ENCODE data around the gene TMEM119.
"Not testable (repeated sequence)": the region's sequence is repeated elsewhere in the genome, so short reads cannot be mapped to it uniquely, and the experiment has no call there.

TMEM119 gene

GRCh38 chr12:108635997-108636808, 38.3 kb upstream of the TMEM119 start:
- intact Hi-C loops (cut with DNase I) = no loop called here
- DNase-seq = peak in 2 of 42 donors; percentile 1 to 8

GRCh38 chr12:108635201-108635996, 37.5 kb upstream of the TMEM119 start:
- peak in 3 of 42 donors; percentile 10 to 35 (median 34) for DNase-seq
- intact Hi-C loops (cut with DNase I) = no loop called here

DNA sequence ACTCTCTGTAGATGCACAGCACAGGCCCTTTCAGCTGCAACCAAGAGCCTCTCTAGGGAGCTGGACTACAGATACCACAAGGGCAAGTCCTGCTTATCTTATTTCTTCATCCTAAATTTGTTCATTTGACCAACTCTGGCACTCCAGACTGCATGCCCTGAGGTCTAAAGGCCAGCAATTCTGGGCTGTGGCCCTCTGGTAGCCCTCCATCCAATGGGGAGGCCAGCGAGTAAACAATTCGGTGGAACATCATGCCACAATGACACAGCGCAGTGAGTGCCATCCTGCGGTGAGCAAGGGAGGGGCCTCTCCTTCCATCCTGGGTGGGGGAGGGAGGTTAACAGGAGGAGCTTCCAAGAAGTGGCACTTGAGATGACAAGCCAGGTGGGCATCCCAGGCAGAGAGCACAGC, 36.5 kb upstream of the TMEM119 start:
- intact Hi-C loops (cut with DNase I) = no loop called here
- peak in 4 of 42 donors; percentile 17 to 46 (median 34) for DNase-seq

DNA sequence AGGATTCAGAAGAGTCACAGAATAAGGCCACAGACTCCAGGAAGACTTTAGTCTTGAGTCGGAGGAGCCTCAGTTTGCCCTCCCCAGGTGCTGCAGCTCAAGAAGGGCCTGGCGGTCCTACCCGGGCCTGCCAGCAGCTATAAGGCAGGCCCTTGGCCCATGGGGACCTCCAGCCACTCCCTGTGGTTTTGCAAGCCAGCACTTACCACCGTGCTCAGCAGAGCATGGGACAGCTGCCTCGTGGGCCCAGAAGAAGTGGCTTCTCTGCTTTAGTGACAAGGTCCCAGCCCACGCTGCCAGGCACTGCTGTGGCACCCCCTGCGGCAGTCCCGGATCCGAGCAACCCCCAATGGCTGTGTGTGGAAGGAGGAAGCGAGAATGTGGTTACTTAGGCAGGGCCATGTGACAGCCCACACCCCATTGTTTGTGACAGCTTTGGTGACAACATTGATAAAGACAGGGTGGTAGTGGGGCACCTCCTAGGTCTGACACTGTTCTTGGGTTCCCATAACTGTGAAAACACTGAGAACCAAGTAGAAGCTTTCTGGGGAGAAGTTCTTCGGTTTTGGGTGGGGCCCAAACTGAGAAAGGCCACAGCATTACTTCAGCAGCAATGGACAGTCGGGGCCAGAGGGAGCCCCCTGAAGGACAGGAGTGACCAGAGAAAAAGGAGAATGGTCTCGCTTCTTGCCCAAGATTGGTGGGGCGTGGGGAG, 35.8 kb upstream of the TMEM119 start, which contains the start of gene SELPLG:
Gene SELPLG, minus strand, starts transcription at position 361 of the 715 bp plus-strand sequence. CDS start 9,587 bp downstream, outside the sequence.
- intact Hi-C loops (cut with DNase I) = no loop called here
- DNase-seq = peak in 36 of 42 donors; percentile 27 to 78 (median 58)

DNA sequence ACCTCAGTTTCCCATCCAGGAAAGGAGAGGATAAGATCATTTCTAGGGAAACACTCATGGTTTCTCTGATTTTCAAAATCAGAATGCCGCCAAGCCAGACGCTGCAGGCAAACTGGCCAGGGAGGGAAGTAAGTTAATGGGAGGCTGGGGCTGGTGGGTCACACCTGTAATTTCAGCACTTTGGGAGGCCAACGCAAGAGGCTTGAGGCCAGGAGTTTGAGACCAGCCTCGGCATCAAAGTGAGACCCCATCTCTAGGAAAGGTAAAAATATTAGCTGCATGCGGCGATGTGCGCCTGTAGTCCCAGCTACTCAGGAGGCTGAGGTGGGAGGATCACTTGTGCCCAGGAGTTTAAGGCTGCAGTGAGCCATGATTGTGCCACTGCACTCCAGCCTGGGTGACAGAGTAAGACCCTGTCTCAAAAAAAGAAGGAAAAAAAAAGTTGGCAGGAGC, 35.2 kb upstream of the TMEM119 start:
- no peak for DNase-seq
- intact Hi-C loops (cut with DNase I) = no loop called here

- intact Hi-C loops (cut with DNase I) = not testable (repeated sequence)
Measured at GRCh38 chr12:108631261-108631660, 33.4 kb upstream of the TMEM119 start.

DNA sequence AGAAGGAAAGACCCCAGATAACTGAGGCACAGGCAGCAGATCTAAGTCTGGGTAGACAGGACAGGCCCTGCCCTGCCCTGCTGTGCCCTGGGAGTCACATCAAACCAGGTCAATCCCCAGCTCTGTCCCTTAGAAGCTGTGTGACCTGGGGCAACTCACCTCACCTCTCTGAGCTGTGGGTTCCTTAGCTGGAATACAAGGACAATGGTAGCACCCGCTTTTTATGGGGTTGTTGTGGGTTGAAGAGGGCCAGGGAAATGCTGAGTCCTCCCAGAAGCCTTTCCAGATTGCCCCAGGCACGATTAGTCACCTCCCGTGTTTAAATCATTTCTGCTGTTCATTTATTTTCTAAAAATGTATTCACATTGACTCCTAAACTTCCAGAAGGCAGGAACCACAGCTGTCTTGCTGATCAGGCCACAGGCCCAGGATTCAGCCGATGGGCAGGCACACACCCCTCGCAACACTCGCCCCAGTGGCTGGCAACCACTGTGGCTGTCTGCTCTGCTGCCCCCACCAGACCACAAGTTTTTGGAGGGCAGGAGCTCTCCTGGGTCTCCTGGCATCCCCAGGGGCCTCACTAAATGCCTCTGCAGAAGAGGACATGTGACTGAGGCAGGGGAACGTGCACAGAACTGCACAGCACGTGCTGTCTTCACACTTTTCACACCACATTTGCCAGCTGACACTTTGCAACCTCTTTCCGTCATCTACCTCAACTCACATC, 32.8 kb upstream of the TMEM119 start:
- DNase-seq = peak in 1 of 42 donors; percentile 21
- intact Hi-C loops (cut with DNase I) = no loop called here

More at GRCh38 chr12:108631261-108631660, 33.4 kb upstream of the TMEM119 start:
- not testable (repeated sequence) for DNase-seq

GRCh38 chr12:108629824-108630476, 32.1 kb upstream of the TMEM119 start:
- intact Hi-C loops (cut with DNase I) = no loop called here
- peak in 1 of 42 donors; percentile 24 for DNase-seq

DNA sequence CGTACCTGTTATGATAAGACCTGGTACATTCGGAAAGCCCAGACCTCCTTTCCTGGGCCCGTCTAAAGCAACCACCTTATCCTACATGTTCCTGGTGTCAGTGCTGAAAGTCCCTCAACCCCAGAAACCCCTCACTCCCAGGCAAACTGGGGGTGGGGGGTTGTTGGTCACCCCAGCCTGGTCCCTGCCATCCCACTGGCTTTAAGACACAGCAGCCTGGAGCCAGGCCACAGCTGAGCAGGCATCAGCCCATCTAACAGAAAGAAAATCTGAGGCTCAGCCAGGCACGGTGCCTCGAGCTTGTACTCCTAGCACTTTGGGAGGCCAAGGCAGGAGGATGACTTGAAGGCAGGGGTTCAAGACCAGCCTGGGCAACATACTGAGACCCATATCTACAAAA, 31.3 kb upstream of the TMEM119 start:
- intact Hi-C loops (cut with DNase I) = no loop called here
- no peak for DNase-seq

- intact Hi-C loops (cut with DNase I) = no loop called here
- DNase-seq = no peak
Measured at GRCh38 chr12:108627134-108627920, 29.4 kb upstream of the TMEM119 start.

GRCh38 chr12:108625228-108625627, 27.3 kb upstream of the TMEM119 start:
- no peak for DNase-seq
- intact Hi-C loops (cut with DNase I) = no loop called here

DNA sequence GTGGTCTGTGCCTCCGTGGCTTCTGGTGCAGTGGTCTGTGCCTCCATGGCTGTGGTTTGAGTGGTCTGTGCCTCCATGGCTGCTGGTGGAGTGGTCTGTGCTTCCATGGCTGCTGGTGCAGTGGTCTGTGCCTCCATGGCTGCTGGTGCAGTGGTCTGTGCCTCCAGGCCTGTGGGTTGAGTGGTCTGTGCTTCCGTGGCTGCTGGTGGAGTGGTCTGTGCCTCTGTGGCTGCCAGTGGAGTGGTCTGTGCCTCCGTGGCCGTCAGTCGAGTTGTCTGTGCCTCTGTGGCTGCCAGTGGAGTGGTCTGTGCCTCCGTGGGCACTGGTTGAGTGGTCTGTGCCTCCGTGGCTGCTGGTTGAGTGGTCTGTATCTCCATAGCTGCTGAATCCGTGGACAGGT, 25.7 kb upstream of the TMEM119 start:
- intact Hi-C loops (cut with DNase I) = no loop called here
- DNase-seq = no peak

- intact Hi-C loops (cut with DNase I) = no loop called here
Measured at GRCh38 chr12:108622921-108623514, 25.1 kb upstream of the TMEM119 start.

GRCh38 chr12:108622421-108622820, 24.5 kb upstream of the TMEM119 start:
- intact Hi-C loops (cut with DNase I) = no loop called here
- no peak for DNase-seq

More at GRCh38 chr12:108622921-108623514, 25.1 kb upstream of the TMEM119 start:
- DNase-seq = no peak

DNA sequence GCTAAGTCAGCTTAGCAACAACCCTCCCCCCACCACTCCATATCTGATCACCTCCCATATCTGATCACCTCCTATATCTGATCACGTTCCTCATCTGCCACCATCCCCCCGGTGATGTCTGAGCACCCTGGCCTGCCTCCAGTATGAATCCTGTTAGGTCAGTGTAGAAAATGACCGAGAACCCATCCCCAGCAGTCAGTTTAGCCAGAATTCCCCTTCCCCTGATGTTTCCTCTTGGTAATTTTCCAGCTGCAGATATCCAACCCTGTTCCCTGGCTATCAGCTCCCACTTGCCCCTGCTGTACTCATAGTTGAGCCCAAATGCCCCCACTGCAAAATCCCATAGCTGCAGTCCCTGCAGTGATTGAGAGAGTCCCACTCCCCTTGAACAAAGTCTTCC, 23.3 kb upstream of the TMEM119 start:
- no peak for DNase-seq
- intact Hi-C loops (cut with DNase I) = no loop called here

DNA sequence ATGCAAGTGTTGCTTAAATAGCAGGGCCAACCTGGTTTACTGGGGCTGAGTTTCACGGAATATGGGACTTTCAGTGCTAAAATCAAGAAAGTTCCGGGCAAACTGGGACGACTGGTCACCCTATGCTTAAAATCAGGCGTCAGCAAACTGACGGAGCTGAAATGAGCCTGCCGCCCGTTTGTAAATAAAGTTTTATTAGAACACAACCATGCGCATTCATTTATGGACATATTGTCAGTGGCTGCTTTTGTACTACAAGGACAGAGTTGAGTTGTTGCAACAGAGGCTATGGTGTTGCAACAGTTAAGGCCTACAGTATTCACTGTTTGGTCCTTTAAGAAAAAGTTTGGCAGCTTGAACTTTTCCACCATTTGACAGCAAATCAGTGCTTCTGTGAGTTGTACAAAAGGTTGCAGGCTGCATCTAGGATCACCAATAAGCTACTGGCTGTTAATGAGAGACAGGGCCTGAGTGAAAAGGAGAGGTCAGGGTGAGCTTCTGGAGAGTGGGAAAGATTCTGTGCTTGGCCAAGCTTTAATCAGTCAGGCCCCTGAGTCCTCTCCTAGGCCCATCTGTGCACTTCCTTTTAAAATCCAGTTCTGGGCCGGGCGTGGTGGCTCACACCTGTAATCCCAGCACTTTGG, 22.5 kb upstream of the TMEM119 start:
- intact Hi-C loops (cut with DNase I) = no loop called here
- DNase-seq = no peak

Data from head of caudate nucleus (tissue), 42 donors.